ENCODE data around the gene DLG3. TPM values are rescaled to one million over a fixed set of nuclear protein-coding genes. Genes with fewer than 3 reads are reported as not detected.
A peak's percentile ranks its signal among the peaks of the same experiment; 100 is the strongest.

Gene DLG3
- total RNA-seq, 2 donors from 2014 or later: 17.3 to 18.7 TPM

DNA sequence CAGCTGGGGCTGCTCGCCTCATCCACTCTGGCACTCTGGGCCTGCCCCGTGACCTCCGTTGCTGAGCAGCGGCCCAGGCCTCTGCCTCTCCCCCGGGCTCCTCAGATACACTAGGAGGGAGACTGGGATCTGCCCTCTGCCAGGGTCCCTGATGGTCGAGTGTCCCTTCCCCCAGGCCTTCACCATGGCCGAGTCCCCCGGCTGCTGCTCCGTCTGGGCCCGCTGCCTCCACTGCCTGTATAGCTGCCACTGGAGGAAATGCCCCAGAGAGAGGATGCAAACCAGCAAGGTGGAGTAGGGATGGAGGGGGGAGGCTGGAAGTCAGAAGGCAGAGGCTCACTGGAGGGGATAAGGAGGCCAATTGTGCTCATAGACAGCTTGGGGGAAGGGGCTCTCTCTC lies 19.8 kb upstream of the DLG3 start:
- Histone ChIP-seq H3K4me3 (no peak overlapping the region), H3K36me3 (no peaks in the 10 kb centered on the region), H3K4me1 (ENCODE audit: control insufficient read depth in 1 of 2, low read depth in 2 of 2) (no peaks in the 10 kb centered on the region), H3K27me3 (replicated peaks; ENCODE audit: insufficient read depth) (no peaks in the 10 kb centered on the region), H3K27ac (no peak overlapping the region), H3K9me3 (no peaks in the 10 kb centered on the region)
- ATAC-seq (ENCODE audit: insufficient number of reproducible peaks, low FRiP score, low read depth) (no peak), DNase-seq (ENCODE audit: low spot score) (no peak)
- TF ChIP-seq, protein P1, sequence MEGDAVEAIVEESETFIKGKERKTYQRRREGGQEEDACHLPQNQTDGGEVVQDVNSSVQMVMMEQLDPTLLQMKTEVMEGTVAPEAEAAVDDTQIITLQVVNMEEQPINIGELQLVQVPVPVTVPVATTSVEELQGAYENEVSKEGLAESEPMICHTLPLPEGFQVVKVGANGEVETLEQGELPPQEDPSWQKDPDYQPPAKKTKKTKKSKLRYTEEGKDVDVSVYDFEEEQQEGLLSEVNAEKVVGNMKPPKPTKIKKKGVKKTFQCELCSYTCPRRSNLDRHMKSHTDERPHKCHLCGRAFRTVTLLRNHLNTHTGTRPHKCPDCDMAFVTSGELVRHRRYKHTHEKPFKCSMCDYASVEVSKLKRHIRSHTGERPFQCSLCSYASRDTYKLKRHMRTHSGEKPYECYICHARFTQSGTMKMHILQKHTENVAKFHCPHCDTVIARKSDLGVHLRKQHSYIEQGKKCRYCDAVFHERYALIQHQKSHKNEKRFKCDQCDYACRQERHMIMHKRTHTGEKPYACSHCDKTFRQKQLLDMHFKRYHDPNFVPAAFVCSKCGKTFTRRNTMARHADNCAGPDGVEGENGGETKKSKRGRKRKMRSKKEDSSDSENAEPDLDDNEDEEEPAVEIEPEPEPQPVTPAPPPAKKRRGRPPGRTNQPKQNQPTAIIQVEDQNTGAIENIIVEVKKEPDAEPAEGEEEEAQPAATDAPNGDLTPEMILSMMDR (IDR thresholded peaks at IDR 0.05): no peak

- no peak for ATAC-seq (ENCODE audit: insufficient number of reproducible peaks, low FRiP score, low read depth)
- Histone ChIP-seq H3K9me3 (no peaks in the 10 kb centered on the region), H3K27me3 (replicated peaks; ENCODE audit: insufficient read depth) (no peaks in the 10 kb centered on the region), H3K4me1 (ENCODE audit: control insufficient read depth in 1 of 2, low read depth in 2 of 2) (no peaks in the 10 kb centered on the region), H3K27ac (no peak overlapping the region), H3K4me3 (no peak overlapping the region), H3K36me3 (no peaks in the 10 kb centered on the region)
- TF ChIP-seq, protein P1 (IDR thresholded peaks at IDR 0.05): no peak
- no peak for DNase-seq (ENCODE audit: low spot score)
These were observed 18.1 kb upstream of the DLG3 start for GRCh38 chrX:70426286-70427278.

- no peak for DNase-seq (ENCODE audit: low spot score)
- no peaks in the 10 kb centered on the region for H3K4me1 ChIP-seq (ENCODE audit: control insufficient read depth in 1 of 2, low read depth in 2 of 2)
- TF ChIP-seq, protein P1 (IDR thresholded peaks at IDR 0.05): no peak
- H3K4me3 ChIP-seq: no peak overlapping the region
- H3K9me3 ChIP-seq: no peaks in the 10 kb centered on the region
- no peaks in the 10 kb centered on the region for H3K36me3 ChIP-seq
- no peak for ATAC-seq (ENCODE audit: insufficient number of reproducible peaks, low FRiP score, low read depth)
- H3K27ac ChIP-seq: no peak overlapping the region
- no peaks in the 10 kb centered on the region for H3K27me3 ChIP-seq (replicated peaks; ENCODE audit: insufficient read depth)
These were observed 17.3 kb upstream of the DLG3 start for GRCh38 chrX:70427365-70427764.

DNA sequence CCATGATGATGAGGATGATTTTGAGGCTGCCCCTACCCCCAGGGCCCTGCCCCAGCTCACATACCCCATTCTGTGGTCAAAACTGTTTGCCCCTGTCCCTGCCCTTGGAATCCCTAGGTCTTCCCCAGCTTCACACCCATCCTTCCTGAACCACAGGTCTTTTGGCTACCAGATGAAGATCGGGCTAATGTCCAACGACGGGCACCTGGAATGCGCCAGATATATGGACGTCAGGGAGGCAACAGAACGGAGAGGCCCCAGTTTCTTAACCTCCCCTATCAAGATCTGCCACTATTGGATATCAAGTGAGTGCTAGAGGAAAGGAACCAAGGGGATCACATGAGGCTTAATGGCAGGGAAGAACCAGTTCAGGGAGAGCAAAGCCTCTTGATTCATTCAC lies 14.9 kb upstream of the DLG3 start:
- H3K4me3 ChIP-seq: no peak overlapping the region
- no peaks in the 10 kb centered on the region for H3K9me3 ChIP-seq
- no peak for DNase-seq (ENCODE audit: low spot score)
- H3K27me3 ChIP-seq (replicated peaks; ENCODE audit: insufficient read depth): no peaks in the 10 kb centered on the region
- no peak for ATAC-seq (ENCODE audit: insufficient number of reproducible peaks, low FRiP score, low read depth)
- no peak overlapping the region for H3K27ac ChIP-seq
- peaks cover 0 to 4% of the 10 kb centered on the region in 2 donors for H3K4me1 ChIP-seq (ENCODE audit: control insufficient read depth in 1 of 2, low read depth in 2 of 2)
- no peaks in the 10 kb centered on the region for H3K36me3 ChIP-seq
- TF ChIP-seq, protein P1 (IDR thresholded peaks at IDR 0.05): no peak

GRCh38 chrX:70432936-70433847 lies 11.4 kb upstream of the DLG3 start:
- Histone ChIP-seq H3K9me3 (no peaks in the 10 kb centered on the region), H3K27ac (peak overlapping the region; percentile 43 to 99), H3K27me3 (replicated peaks; ENCODE audit: insufficient read depth) (no peaks in the 10 kb centered on the region), H3K36me3 (no peaks in the 10 kb centered on the region), H3K4me3 (peak overlapping the region; percentile 88), H3K4me1 (ENCODE audit: control insufficient read depth in 1 of 2, low read depth in 2 of 2) (peaks cover 2 to 20% of the 10 kb centered on the region in 2 donors)
- ATAC-seq (ENCODE audit: insufficient number of reproducible peaks, low FRiP score, low read depth): no peak
- TF ChIP-seq, protein P1 (IDR thresholded peaks at IDR 0.05): no peak
- DNase-seq (ENCODE audit: low spot score): no peak
